Right cardiac atrium (tissue), 5 donors: ENCODE measurements around the gene TEKTIP1. TPM values are rescaled to one million over a fixed set of nuclear protein-coding genes. Genes with fewer than 3 reads are reported as not detected.
"Not testable (repeated sequence)": the region's sequence is repeated elsewhere in the genome, so short reads cannot be mapped to it uniquely, and the experiment has no call there.

Experiments used
- ATAC-seq, 2 donors: fragments of 200-7000 bp; cut with Tn5 transposase; one replicate each; pipeline versions ENCODE4 v1.8.0 to v1.9.1; 2020; ENCODE audit warnings: moderate library complexity in 2 of 2, mild to moderate bottlenecking in 1 of 2
- DNase-seq, 3 donors: peaks; one replicate each; pipeline ENCODE4 v3.0.0-alpha.2; 2020
- H3K27ac ChIP-seq: one replicate; pipeline ENCODE4 v1.5.1; 2013; ENCODE audit warnings: mild to moderate bottlenecking, low read length, control low read depth, moderate library complexity
- H3K27me3 ChIP-seq: one replicate; pipeline ENCODE4 v1.6.1; 2013; ENCODE audit not compliant: control insufficient read depth, insufficient read depth
- H3K4me1 ChIP-seq: one replicate; pipeline ENCODE4 v1.6.1; 2013; ENCODE audit warnings: low read length; ENCODE audit not compliant: control insufficient read depth, insufficient read depth
- H3K4me3 ChIP-seq: one replicate; pipeline ENCODE4 v1.5.1; 2013; ENCODE audit warnings: low read length, control low read depth
- H3K9me3 ChIP-seq: one replicate; pipeline ENCODE4 v1.6.1; 2013; ENCODE audit warnings: low read length; ENCODE audit not compliant: control insufficient read depth
- WGBS: extraction: QIAGEN DNeasy Blood & Tissue Kit; methylation state at CpG from one replicate; pipeline ENCODE4 v1.1.7; 2013; 5-methylcytosine and 5-hydroxymethylcytosine counted together
- intact Hi-C, 4 donors: fragments of 100-400 bp; cut with DNase I; formaldehyde crosslinking; loops; one replicate each; pipeline versions ENCODE4 v1.11.0 to v1.14.0; 2022 to 2023
- polyA plus RNA-seq: library from polyadenylated mRNA; stranded (reverse); fragments of 200-250 nt; gene quantifications from one replicate; pipeline ENCODE4 v1.2.3, GENCODE V29; 2013
- total RNA-seq, 4 donors: library from RNA; stranded (reverse); fragmentation: NEBNext Ultra II Directional; extraction: Animal tissue kit (Norgen Biotek cat#: 25700); gene quantifications; one replicate each; pipeline ENCODE4 v1.2.1, GENCODE V29; 2021
- donor health status: healthy with polysubstance abuse.
- donor health status: DM: no; HTN: yes; CAD: no.
- donor health status: DM: no; HTN: no; CAD: no.
- donor health status: DM: no; HTN: yes; CAD: no; lungs with severe emphysema.
- donor health status: DM: yes; HTN: yes; CAD: no.

Gene TEKTIP1
- total and polyA plus RNA-seq, 5 donors = 0.20 to 1.2 (median 0.97) TPM; not detected in 2

DNA sequence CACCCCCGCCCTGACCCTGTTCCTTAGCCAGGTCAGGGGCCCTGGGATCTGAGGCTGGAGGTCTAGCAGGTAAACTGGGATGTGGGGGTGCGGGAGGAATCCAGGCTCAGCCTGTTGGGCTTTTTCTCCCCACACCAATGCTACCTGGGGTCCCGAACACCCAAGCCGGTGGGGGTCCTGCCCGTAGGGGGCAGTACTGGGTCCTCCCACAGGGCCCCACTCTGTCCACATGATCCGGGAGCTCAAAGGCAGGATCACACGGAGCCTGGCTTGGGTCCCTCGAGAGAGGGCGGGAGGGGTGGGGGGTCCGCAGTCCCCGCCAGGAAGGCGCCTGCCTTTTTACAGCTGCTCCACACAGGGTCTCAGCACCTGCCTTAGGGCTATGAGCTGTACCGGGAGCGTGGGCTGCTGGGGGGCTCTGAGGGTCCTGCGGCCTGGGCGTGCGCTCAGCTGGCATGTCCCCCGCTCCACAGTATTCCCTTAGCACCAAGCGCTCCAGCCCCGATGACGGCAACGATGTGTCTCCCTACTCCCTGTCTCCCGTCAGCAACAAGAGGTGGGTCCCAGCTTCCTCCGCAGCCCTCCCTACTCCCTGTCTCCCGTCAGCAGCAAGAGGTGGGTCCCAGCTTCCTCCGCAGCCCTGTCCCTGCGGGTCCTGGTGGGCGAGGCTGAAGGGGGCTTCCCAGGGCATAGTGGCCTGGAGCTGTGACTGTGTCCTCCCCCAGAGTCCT, 12.3 kb upstream of the TEKTIP1 start:
- intact Hi-C loops = no loop called here
- no peaks in the 10 kb centered on the region for H3K4me1 ChIP-seq
- WGBS = 94% methylated on average over 28 of the region's 28 CpGs
- no peak for ATAC-seq
- no peak overlapping the region for H3K4me3 ChIP-seq
- peak in 1 of 3 donors; percentile 40 for DNase-seq
- no peaks in the 10 kb centered on the region for H3K9me3 ChIP-seq
- no peak overlapping the region for H3K27ac ChIP-seq
- no peaks in the 10 kb centered on the region for H3K27me3 ChIP-seq

DNA sequence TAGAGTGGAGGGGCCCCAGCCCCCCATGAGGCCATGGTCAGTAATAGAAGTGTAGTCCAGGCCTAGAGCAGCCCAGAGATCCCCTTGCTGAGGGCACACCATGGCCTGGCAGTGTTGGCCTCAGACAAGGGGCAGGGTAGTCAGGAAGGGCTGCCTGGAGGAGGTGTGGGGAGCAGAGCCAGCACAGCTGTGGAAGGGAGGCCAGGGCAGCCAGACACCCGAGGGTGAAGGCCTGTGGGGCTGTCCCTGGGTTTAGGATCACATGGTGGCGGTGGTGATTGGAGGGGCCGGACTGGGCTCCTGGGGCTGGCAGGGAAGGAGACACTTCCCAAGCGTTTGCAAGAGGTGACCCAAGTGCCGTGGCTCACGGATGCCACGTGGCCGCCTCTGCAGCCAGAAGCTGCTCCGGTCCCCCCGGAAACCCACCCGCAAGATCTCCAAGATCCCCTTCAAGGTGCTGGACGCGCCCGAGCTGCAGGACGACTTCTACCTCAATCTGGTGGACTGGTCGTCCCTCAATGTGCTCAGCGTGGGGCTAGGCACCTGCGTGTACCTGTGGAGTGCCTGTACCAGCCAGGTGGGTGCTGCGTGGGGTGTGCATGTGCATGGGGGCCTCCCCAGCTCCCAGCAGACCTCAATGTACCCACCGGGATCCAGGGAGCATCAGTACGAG, 11.6 kb upstream of the TEKTIP1 start:
- ATAC-seq = no peak
- Histone ChIP-seq H3K27me3 (no peaks in the 10 kb centered on the region), H3K27ac (no peak overlapping the region), H3K9me3 (no peaks in the 10 kb centered on the region), H3K4me3 (no peak overlapping the region), H3K4me1 (no peaks in the 10 kb centered on the region)
- 97% methylated on average over 21 of the region's 21 CpGs for WGBS
- DNase-seq = peak in 1 of 3 donors; percentile 45
- intact Hi-C loops = no loop called here

DNA sequence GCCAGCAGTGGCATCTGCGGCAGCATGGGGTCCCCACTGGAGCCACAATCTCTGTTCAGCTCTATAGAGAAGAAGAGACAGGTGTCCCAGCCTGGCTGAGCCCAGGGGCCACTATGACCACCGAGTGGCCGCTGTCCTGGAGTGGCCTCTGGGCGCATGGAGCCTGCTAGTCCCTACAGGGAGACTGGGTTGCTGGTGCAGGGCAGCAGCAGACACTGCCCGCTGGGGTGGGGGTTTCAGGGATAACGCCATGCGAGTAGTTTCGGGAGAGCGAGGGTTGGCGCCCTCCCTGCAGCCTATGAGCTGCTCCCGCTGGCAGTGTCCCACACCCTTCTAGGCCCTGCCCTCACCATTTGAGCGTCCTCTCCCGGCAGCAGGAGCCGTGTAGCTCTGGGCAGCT, 10.9 kb upstream of the TEKTIP1 start:
- Histone ChIP-seq H3K4me3 (no peak overlapping the region), H3K4me1 (no peaks in the 10 kb centered on the region), H3K27ac (no peak overlapping the region), H3K9me3 (no peaks in the 10 kb centered on the region), H3K27me3 (no peaks in the 10 kb centered on the region)
- intact Hi-C loops = no loop called here
- WGBS = 99% methylated on average over 14 of the region's 14 CpGs
- peak in 1 of 3 donors; percentile 38 for DNase-seq
- no peak for ATAC-seq

DNA sequence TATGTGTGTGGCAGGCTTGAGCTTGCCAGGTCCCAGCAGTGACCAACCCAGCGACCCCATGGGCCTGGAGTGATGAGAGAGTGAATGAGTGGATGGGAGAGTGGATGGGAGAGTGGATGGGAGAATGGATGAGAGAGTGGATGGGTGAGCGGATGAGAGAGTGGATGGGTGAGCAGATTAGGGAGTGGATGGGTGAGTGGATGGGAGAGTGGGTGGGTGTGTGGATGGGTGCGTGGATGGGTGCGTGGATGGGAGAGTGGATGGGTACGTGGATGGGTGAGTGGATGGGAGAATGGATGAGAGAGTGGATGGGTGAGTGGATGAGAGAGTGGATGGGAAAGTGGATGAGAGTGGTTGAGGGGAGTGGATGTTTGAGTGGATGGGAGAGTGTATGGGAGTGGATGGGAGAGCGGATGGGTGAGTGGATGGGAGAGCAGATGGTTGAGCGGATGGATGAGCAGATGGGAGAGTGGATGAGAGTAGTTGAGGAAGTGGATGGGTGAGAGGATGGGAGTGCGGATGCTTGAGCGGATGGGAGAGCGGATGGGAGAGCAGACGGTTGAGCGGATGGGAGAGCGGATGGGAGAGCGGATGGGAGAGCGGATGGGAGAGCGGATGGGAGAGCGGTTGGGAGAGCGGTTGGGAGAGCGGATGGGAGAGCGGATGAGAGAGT, 10.3 kb upstream of the TEKTIP1 start:
- 96% methylated on average over 20 of the region's 20 CpGs for WGBS
- no peak overlapping the region for H3K4me3 ChIP-seq
- intact Hi-C loops = no loop called here
- no peaks in the 10 kb centered on the region for H3K4me1 ChIP-seq
- no peaks in the 10 kb centered on the region for H3K27me3 ChIP-seq
- no peaks in the 10 kb centered on the region for H3K9me3 ChIP-seq
- H3K27ac ChIP-seq = no peak overlapping the region
- ATAC-seq (no peak), DNase-seq (no peak)

DNA sequence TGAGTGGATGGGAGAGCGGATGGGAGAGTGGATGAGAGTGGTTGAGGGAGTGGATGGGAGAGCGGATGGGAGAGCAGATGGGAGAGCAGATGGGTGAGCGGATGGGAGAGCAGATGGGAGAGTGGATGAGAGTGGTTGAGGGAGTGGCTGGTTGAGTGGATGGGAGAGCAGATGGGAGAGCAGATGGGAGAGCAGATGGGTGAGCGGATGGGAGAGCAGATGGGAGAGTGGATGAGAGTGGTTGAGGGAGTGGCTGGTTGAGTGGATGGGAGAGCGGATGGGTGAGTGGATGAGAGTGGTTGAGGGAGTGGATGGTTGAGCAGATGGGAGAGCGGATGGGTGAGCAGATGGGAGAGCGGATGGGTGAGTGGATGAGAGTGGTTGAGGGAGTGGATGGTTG, 9.7 kb upstream of the TEKTIP1 start:
- 99% methylated on average over 7 of the region's 7 CpGs for WGBS
- ATAC-seq, H3K9me3 ChIP-seq, H3K4me1 ChIP-seq, H3K27me3 ChIP-seq, DNase-seq, intact Hi-C loops, H3K27ac ChIP-seq, H3K4me3 ChIP-seq: not testable (repeated sequence)

DNA sequence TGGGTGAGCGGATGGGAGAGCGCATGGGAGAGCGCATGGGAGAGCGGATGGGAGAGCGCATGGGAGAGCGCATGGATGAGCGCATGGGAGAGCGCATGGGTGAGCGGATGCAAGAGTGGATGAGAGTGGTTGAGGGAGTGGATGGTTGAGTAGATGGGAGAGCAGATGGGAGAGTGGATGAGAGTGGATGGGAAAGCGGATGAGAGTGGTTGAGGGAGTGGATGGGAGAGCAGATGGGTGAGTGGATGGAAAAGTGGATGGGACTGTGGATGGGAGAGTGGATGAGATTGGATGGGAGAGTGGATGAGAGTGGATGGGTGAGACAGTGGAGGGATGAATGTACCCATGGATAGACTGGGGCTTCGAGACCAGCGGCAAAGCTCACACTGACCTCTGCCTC, 8.6 kb upstream of the TEKTIP1 start:
- H3K9me3 ChIP-seq = no peaks in the 10 kb centered on the region
- no peaks in the 10 kb centered on the region for H3K4me1 ChIP-seq
- H3K27me3 ChIP-seq = no peaks in the 10 kb centered on the region
- intact Hi-C loops = no loop called here
- DNase-seq = no peak
- no peak overlapping the region for H3K4me3 ChIP-seq
- H3K27ac ChIP-seq = no peak overlapping the region
- ATAC-seq = no peak
- WGBS = 98% methylated on average over 12 of the region's 12 CpGs

DNA sequence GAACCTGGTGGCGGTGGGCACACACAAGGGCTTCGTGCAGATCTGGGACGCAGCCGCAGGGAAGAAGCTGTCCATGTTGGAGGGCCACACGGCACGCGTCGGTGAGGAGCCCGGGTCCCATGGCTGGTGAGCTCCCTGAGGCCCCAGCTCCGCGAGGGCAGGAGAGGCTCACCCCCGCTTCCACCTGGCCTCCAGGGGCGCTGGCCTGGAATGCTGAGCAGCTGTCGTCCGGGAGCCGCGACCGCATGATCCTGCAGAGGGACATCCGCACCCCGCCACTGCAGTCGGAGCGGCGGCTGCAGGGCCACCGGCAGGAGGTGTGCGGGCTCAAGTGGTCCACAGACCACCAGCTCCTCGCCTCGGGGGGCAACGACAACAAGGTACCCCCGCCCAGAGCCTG, 7.3 kb upstream of the TEKTIP1 start:
- no peak for ATAC-seq
- intact Hi-C loops = no loop called here

DNA sequence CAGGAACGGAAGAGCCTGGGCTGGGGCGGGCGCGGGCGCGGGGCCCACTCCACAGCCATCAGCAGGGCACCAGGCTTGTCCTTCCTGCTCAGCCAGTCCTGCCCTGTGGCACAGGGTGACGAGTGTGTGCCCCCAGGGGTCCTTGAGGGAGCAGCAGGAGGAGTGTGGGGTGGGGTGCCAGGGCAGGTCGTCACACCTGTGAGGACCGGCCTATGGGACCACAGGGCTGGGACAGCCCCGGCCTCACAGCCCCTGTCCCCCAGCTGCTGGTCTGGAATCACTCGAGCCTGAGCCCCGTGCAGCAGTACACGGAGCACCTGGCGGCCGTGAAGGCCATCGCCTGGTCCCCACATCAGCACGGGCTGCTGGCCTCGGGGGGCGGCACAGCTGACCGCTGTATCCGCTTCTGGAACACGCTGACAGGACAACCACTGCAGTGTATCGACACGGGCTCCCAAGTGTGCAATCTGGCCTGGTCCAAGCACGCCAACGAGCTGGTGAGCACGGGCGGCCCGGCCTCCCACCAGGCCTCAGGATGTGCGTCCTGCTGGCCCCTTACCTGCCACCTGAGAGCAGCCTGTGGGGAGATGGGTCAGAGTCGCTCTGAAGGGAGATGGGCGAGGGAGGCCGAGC, 6.7 kb upstream of the TEKTIP1 start:
- WGBS = 94% methylated on average over 33 of the region's 33 CpGs
- intact Hi-C loops = no loop called here

More for the DNA sequence above, 7.3 kb upstream of the TEKTIP1 start:
- Histone ChIP-seq H3K27ac (no peak overlapping the region), H3K4me1 (no peaks in the 10 kb centered on the region), H3K9me3 (no peaks in the 10 kb centered on the region), H3K27me3 (no peaks in the 10 kb centered on the region), H3K4me3 (no peak overlapping the region)
- 92% methylated on average over 29 of the region's 29 CpGs for WGBS
- no peak for DNase-seq

DNA sequence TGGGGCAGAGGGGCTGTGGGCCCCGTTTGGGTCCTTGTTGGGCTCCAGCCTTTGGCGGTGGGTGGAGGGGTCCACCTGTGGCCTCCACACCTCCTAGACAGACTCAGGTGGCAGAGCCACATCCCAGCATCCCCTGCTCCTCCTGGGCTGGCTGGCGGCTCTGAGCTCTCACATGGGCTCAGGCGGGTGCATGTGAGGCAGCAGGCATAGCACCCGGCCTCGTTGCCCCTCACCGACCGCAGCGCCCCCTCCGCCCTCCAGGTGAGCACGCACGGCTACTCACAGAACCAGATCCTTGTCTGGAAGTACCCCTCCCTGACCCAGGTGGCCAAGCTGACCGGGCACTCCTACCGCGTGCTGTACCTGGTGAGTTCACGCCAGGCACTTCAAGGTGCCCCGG, 5.9 kb upstream of the TEKTIP1 start:
- 93% methylated on average over 17 of the region's 17 CpGs for WGBS
- no peak overlapping the region for H3K27ac ChIP-seq

More for the DNA sequence above, 6.7 kb upstream of the TEKTIP1 start:
- no peak for DNase-seq
- ATAC-seq = no peak
- no peak overlapping the region for H3K27ac ChIP-seq
- H3K27me3 ChIP-seq = no peaks in the 10 kb centered on the region
- H3K4me3 ChIP-seq = no peak overlapping the region
- H3K4me1 ChIP-seq = no peaks in the 10 kb centered on the region
- no peaks in the 10 kb centered on the region for H3K9me3 ChIP-seq

DNA sequence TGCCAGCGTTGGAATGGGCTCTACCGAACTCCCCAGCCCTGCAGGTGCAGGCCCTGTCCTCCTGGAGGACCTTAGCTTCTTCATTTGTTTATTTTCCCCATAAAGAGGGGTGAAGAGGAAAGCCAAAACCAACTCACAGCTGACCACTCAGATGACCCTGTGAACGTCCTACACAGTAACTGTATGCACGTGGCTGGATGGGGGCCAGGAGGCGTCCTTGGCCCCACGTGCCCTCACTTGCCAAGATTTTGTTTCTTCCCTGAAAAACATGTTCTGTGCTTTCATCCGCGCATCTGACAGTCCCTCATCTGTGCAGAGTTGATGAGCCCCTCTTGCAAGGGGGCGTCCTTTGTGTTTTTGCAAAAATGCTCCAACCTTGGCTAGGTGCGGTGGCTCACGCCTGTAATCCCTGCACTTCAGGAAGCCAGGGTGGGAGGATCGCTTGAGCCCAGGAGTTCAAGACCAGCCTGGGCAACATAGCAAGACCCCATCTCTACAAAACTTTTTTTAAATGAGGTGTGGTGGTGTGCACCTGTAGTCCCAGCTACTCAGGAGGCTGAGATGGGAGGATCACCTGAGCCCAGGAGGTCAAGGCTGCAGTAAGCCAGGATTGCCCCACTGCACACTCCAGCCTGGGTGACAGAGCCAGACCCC, 5.3 kb upstream of the TEKTIP1 start:
- Histone ChIP-seq H3K4me3 (no peak overlapping the region), H3K27ac (no peak overlapping the region), H3K4me1 (no peaks in the 10 kb centered on the region), H3K9me3 (no peaks in the 10 kb centered on the region), H3K27me3 (no peaks in the 10 kb centered on the region)
- WGBS = 80% methylated on average over 12 of the region's 12 CpGs
- ATAC-seq = no peak
- intact Hi-C loops = no loop called here
- DNase-seq = no peak

More for the DNA sequence above, 5.9 kb upstream of the TEKTIP1 start:
- Histone ChIP-seq H3K4me3 (no peak overlapping the region), H3K9me3 (no peaks in the 10 kb centered on the region), H3K4me1 (no peaks in the 10 kb centered on the region), H3K27me3 (no peaks in the 10 kb centered on the region)
- DNase-seq = no peak
- ATAC-seq = no peak
- intact Hi-C loops = no loop called here
